ENCODE results near the gene SIGLEC5. TPM values are rescaled to one million over a fixed set of nuclear protein-coding genes. Genes with fewer than 3 reads are reported as not detected.
"Not testable (repeated sequence)": the region's sequence is repeated elsewhere in the genome, so short reads cannot be mapped to it uniquely, and the experiment has no call there.

SIGLEC5 gene, protein sequence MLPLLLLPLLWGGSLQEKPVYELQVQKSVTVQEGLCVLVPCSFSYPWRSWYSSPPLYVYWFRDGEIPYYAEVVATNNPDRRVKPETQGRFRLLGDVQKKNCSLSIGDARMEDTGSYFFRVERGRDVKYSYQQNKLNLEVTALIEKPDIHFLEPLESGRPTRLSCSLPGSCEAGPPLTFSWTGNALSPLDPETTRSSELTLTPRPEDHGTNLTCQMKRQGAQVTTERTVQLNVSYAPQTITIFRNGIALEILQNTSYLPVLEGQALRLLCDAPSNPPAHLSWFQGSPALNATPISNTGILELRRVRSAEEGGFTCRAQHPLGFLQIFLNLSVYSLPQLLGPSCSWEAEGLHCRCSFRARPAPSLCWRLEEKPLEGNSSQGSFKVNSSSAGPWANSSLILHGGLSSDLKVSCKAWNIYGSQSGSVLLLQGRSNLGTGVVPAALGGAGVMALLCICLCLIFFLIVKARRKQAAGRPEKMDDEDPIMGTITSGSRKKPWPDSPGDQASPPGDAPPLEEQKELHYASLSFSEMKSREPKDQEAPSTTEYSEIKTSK
- 0.22 TPM in 1 of 2 replicates, not detected in the other for total RNA-seq (2012; rRNA removed)

DNA sequence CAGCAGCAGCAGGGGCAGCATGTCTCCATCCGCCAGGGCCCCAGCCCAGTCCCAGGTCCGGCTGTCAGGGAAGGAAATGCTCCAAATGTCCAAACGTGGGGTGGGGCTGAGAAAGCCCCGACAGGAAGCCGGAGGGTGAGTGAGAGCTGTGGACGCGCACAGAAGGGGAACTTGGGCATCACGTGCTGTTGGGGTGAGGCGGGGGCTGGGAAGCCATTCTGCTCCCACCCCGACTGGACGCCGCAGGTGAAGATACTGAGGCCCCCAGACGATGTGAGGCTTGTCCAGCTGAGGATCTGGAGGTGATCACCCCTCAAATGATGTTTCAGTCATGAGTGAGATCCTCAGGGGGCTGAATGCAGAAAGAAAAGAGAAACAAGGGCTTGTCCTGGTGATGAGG lies at the start of gene SIGLEC5:
TSS of gene SIGLEC5 (minus strand) at position 87 of the 400 bp plus-strand sequence. CDS start at position 21, 66 bp downstream.
- H3K9me3 ChIP-seq (replicated peaks; ENCODE audit: low read length); H3K4me1 ChIP-seq (ENCODE audit: control insufficient read depth, insufficient read depth, low read length); H3K36me3 ChIP-seq (ENCODE audit: insufficient read depth, low read length); H3K9ac ChIP-seq (ENCODE audit: low read depth, low read length); H3K4me3 ChIP-seq (ENCODE audit: low read length); H3K4me2 ChIP-seq (ENCODE audit: low read length); H3K27me3 ChIP-seq (ENCODE audit: control insufficient read depth, insufficient read depth, low read length): not testable (repeated sequence)

DNA sequence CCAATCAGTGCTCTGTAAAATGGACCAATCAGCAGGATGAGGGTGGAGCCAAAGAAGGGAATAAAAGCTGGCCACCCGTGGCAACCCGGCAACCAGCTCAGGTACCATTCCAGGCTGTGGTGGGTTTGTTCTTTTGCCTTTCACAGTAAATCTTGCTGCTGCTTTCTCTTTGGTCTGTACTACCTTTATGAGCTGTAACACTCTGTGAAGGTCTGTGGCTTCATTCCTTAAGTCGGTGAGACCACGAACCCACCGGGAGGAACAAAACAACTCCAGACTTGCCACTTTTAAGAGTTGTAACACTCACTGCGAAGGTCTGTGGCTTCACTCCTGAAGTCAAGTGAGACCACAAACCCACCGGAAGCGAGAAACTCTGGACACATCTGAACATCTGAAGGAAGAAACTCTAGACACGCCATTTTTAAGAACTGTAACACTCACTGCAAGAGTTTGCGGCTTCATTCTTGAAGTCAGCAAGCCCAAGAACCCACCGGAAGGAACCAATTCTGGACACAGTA lies 46.4 kb upstream of the SIGLEC5 start:
- Histone ChIP-seq H3K4me1 (ENCODE audit: control insufficient read depth, insufficient read depth, low read length) (no peaks in the 10 kb centered on the region), H3K9ac (ENCODE audit: low read depth, low read length) (no peak overlapping the region), H3K36me3 (ENCODE audit: insufficient read depth, low read length) (no peaks in the 10 kb centered on the region), H3K27me3 (ENCODE audit: control insufficient read depth, insufficient read depth, low read length) (peaks cover 8% of the 10 kb centered on the region), H3K4me3 (ENCODE audit: low read length) (no peak overlapping the region), H3K9me3 (replicated peaks; ENCODE audit: low read length) (no peaks in the 10 kb centered on the region), H3K4me2 (ENCODE audit: low read length) (no peak overlapping the region)

DNA sequence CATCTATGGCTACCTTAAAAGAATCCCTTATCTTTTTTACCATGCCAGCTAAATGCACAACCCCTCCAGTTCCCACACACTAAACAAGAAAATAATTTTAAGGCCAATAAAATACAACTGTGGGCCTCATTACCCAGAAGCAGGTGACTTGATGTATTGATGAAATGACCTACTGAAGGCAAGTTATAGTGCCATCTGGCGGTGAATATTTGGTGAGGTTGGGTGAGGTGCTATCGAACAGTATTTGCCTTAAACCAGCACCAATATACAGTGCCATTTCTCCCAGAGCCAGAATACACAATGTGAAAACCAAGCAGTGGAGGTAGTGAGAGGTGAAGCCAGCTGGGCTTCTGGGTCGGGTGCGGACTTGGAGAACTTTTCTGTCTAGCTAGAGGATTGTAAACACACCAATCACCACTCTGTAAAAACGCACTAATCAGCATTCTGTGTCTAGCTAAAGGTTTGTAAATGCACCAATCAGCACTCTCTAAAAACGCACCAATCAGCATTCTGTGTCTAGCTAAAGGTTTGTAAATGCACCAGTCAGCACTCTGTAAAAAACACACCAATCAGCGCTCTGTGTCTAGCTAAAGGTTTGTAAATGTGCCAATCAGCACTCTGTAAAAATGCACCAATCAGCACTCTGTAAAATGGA lies 45.8 kb upstream of the SIGLEC5 start:
- not testable (repeated sequence) for H3K36me3 ChIP-seq (ENCODE audit: insufficient read depth, low read length); H3K9ac ChIP-seq (ENCODE audit: low read depth, low read length); H3K9me3 ChIP-seq (replicated peaks; ENCODE audit: low read length); H3K4me3 ChIP-seq (ENCODE audit: low read length); H3K4me2 ChIP-seq (ENCODE audit: low read length); H3K4me1 ChIP-seq (ENCODE audit: control insufficient read depth, insufficient read depth, low read length)
- peaks cover 10% of the 10 kb centered on the region for H3K27me3 ChIP-seq (ENCODE audit: control insufficient read depth, insufficient read depth, low read length)

DNA sequence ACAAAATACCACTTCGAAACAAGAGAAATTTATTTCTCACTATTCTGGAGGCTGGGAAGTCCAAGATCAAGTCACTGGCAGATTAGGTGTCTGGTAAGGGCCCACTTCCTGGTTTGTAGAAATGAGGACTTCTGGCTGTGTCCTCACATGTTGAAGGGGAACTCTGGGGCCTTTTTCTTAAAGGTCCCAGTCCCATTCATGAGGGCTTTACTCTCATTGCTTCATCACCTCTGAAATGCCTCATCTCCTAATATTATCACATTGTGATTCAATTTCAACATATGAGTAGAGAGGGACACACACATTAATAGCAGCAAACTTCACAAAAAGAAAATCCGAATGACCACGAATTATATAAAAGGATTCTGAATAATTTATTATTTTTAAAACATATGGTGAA lies 38.0 kb upstream of the SIGLEC5 start:
- Histone ChIP-seq H3K4me3 (ENCODE audit: low read length) (no peak overlapping the region), H3K4me1 (ENCODE audit: control insufficient read depth, insufficient read depth, low read length) (no peaks in the 10 kb centered on the region), H3K27me3 (ENCODE audit: control insufficient read depth, insufficient read depth, low read length) (peaks cover 14% of the 10 kb centered on the region), H3K9me3 (replicated peaks; ENCODE audit: low read length) (no peaks in the 10 kb centered on the region), H3K9ac (ENCODE audit: low read depth, low read length) (no peak overlapping the region), H3K4me2 (ENCODE audit: low read length) (no peak overlapping the region), H3K36me3 (ENCODE audit: insufficient read depth, low read length) (no peaks in the 10 kb centered on the region)

DNA sequence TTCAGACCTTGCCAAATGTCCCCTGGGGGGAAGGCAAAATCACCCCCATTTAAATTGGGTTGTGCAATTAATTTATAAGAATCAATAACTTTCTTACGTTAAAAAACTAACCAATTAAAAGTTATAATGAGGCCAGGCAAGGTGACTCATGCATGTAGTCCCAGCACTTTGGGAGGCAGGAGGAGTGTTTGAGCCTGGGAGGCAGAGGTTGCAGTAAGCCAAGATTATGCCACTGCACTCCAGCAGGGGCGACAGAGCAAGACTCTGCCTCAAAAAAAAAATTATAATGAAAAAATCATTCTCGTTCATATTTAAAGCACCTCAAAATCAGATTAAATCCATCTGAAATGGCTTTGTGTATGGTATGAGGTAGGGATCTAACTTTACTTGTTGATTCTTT lies 34.8 kb upstream of the SIGLEC5 start:
- Histone ChIP-seq H3K4me3 (ENCODE audit: low read length) (no peak overlapping the region), H3K4me2 (ENCODE audit: low read length) (no peak overlapping the region), H3K9me3 (replicated peaks; ENCODE audit: low read length) (no peaks in the 10 kb centered on the region), H3K27me3 (ENCODE audit: control insufficient read depth, insufficient read depth, low read length) (peaks cover 9% of the 10 kb centered on the region), H3K36me3 (ENCODE audit: insufficient read depth, low read length) (no peaks in the 10 kb centered on the region), H3K9ac (ENCODE audit: low read depth, low read length) (no peak overlapping the region), H3K4me1 (ENCODE audit: control insufficient read depth, insufficient read depth, low read length) (no peaks in the 10 kb centered on the region)

DNA sequence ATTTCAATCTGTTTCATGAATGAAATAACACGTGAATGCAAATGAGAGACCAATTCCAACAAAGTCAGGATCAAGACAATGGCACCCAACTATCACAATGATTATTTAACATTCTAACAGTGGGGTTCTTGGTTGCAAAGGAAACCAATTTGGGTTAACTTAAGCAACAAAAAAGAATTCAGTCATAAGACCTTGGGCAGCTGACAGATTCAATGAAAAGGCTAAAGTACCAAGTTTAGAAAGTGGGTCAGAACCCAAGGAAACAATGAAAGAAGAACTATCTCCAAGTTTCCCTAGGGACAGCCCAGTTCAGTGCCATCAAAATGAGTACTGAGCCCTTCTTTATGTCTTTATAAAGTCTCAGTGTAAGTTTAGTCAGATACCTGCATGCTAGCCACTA lies 33.9 kb upstream of the SIGLEC5 start:
- H3K9me3 ChIP-seq (replicated peaks; ENCODE audit: low read length) = no peaks in the 10 kb centered on the region
- no peak overlapping the region for H3K9ac ChIP-seq (ENCODE audit: low read depth, low read length)
- H3K36me3 ChIP-seq (ENCODE audit: insufficient read depth, low read length) = no peaks in the 10 kb centered on the region
- H3K4me3 ChIP-seq (ENCODE audit: low read length) = no peak overlapping the region
- peaks cover 9% of the 10 kb centered on the region for H3K27me3 ChIP-seq (ENCODE audit: control insufficient read depth, insufficient read depth, low read length)
- H3K4me2 ChIP-seq (ENCODE audit: low read length) = no peak overlapping the region
- no peaks in the 10 kb centered on the region for H3K4me1 ChIP-seq (ENCODE audit: control insufficient read depth, insufficient read depth, low read length)

DNA sequence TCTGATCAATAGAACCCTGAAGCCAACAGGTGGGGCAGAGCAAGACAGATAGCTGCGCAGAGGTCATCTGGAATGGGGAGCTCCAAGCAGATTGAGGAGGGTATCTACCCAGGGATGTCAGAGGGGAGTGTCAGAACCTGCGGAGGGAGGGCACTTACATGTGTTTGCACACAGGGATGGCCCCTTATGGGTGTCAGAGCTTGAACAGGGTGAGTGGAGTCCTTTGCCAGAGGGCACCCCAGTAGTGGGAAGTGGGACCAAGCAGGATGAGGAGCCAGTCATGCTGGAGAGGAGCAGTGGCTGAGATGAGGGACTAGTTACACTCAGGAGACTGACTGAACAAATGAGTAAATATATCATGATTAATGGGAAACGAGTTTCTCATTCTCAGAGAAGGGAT lies 33.4 kb upstream of the SIGLEC5 start:
- no peak overlapping the region for H3K9ac ChIP-seq (ENCODE audit: low read depth, low read length)
- H3K27me3 ChIP-seq (ENCODE audit: control insufficient read depth, insufficient read depth, low read length) = peaks cover 9% of the 10 kb centered on the region
- no peaks in the 10 kb centered on the region for H3K9me3 ChIP-seq (replicated peaks; ENCODE audit: low read length)
- no peak overlapping the region for H3K4me3 ChIP-seq (ENCODE audit: low read length)
- H3K36me3 ChIP-seq (ENCODE audit: insufficient read depth, low read length) = no peaks in the 10 kb centered on the region
- H3K4me1 ChIP-seq (ENCODE audit: control insufficient read depth, insufficient read depth, low read length) = no peaks in the 10 kb centered on the region
- H3K4me2 ChIP-seq (ENCODE audit: low read length) = no peak overlapping the region

DNA sequence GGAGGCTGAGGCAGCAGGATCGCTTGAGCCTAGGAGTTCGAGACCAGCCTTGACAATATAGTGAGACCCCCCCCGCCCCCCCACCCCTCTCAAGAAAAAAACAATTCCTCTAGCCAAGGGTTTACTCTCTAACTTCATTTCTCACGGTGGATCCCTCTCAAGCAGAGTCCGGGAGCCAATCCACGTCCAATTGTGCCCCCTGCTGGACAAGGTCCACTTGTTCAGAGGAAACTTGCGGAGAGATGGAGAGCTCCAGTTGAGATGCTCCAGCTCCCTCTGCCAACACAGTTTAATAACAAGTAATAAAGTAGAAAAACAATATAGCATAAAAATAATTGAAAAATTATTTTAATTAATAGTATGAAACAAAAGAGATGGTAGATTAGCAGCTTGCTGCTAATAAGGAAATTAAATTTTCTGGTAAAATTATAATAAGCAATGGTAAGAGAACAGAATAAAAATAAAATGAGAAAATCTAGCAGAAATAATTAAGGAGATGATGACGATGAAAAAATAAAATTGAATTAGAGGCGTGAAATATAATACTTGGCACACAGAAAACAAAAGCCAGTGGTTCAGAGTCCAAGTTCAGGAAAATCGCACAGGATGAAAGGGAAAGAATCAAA lies 30.9 kb upstream of the SIGLEC5 start:
- Histone ChIP-seq H3K4me3 (ENCODE audit: low read length) (no peak overlapping the region), H3K9ac (ENCODE audit: low read depth, low read length) (no peak overlapping the region), H3K4me1 (ENCODE audit: control insufficient read depth, insufficient read depth, low read length) (no peaks in the 10 kb centered on the region), H3K27me3 (ENCODE audit: control insufficient read depth, insufficient read depth, low read length) (peaks cover 9% of the 10 kb centered on the region), H3K36me3 (ENCODE audit: insufficient read depth, low read length) (no peaks in the 10 kb centered on the region), H3K4me2 (ENCODE audit: low read length) (no peak overlapping the region), H3K9me3 (replicated peaks; ENCODE audit: low read length) (no peaks in the 10 kb centered on the region)

DNA sequence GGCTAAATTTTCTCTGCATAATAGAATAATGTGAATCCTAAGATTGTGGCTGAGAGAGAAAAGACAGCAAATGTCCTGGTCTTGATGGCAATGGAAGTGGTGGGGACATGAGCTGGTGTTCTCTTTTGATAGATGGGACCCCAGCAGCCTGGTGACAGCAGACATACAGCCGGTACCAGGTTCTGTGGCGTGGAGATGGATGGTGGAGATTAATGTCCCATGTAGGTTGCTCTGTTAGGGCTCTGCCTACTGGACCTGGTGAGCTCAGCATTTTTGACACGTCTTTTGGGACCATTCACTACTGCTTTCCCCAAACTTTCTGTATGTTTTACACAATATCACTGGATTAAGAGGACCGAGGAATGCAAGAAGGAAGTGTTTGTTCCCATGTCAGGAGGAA lies 24.6 kb upstream of the SIGLEC5 start:
- H3K36me3 ChIP-seq (ENCODE audit: insufficient read depth, low read length) = no peaks in the 10 kb centered on the region
- no peaks in the 10 kb centered on the region for H3K9me3 ChIP-seq (replicated peaks; ENCODE audit: low read length)
- no peak overlapping the region for H3K4me2 ChIP-seq (ENCODE audit: low read length)
- no peaks in the 10 kb centered on the region for H3K4me1 ChIP-seq (ENCODE audit: control insufficient read depth, insufficient read depth, low read length)
- H3K9ac ChIP-seq (ENCODE audit: low read depth, low read length) = no peak overlapping the region
- no peaks in the 10 kb centered on the region for H3K27me3 ChIP-seq (ENCODE audit: control insufficient read depth, insufficient read depth, low read length)
- H3K4me3 ChIP-seq (ENCODE audit: low read length) = no peak overlapping the region

DNA sequence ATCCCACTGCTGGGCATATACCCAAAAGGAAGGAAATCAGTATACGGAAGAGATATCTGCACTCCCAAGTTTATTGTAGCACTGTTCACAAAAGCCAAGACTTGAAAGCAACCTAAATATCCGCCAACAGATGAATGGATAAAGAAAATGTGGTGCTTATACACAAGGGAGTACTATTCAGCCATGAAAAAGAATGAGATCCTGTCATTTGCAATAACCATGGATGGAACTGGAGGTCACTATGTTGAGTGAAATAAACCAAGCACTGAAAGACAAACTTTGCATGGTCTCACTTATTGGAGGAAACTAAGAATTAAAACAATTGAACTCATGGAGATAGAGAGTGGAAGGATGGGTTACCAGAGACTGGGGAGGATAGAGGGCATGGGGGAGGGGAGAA lies 23.0 kb upstream of the SIGLEC5 start:
- Histone ChIP-seq H3K9me3 (replicated peaks; ENCODE audit: low read length) (no peaks in the 10 kb centered on the region), H3K9ac (ENCODE audit: low read depth, low read length) (no peak overlapping the region), H3K27me3 (ENCODE audit: control insufficient read depth, insufficient read depth, low read length) (no peaks in the 10 kb centered on the region), H3K36me3 (ENCODE audit: insufficient read depth, low read length) (no peaks in the 10 kb centered on the region), H3K4me2 (ENCODE audit: low read length) (no peak overlapping the region), H3K4me3 (ENCODE audit: low read length) (no peak overlapping the region), H3K4me1 (ENCODE audit: control insufficient read depth, insufficient read depth, low read length) (no peaks in the 10 kb centered on the region)

DNA sequence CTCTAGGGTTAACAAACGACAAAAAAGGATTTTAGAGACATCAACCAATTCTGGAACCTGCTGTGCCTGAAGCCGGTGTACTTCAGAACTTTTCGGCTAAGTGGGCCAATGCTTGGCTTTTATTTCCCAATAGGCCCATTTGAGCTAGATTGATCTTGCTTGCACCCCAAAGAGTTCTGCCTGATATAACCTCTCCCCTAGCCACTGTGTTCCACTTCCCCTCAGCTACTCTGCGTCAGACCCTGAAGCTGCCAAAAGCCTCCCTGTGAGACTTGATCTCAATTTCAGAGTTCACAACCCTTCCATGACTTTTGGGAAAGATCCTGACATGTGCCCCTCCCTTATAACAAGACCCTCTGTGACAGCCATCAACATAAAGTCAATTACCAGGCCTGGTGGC lies 22.1 kb upstream of the SIGLEC5 start:
- Histone ChIP-seq H3K4me1 (ENCODE audit: control insufficient read depth, insufficient read depth, low read length) (no peaks in the 10 kb centered on the region), H3K9me3 (replicated peaks; ENCODE audit: low read length) (no peaks in the 10 kb centered on the region), H3K27me3 (ENCODE audit: control insufficient read depth, insufficient read depth, low read length) (no peaks in the 10 kb centered on the region), H3K9ac (ENCODE audit: low read depth, low read length) (no peak overlapping the region), H3K4me3 (ENCODE audit: low read length) (no peak overlapping the region), H3K36me3 (ENCODE audit: insufficient read depth, low read length) (no peaks in the 10 kb centered on the region), H3K4me2 (ENCODE audit: low read length) (no peak overlapping the region)

All from skeletal muscle satellite cell (primary cell).